K562 (cell line): Measurements from ENCODE around the gene SNTG2. TPM values are rescaled to one million over a fixed set of nuclear protein-coding genes. Genes with fewer than 3 reads are reported as not detected.
A peak's percentile ranks its signal among the peaks of the same experiment; 100 is the strongest.
"Not testable (repeated sequence)": the region's sequence is repeated elsewhere in the genome, so short reads cannot be mapped to it uniquely, and the experiment has no call there.

Experiments used
- ATAC-seq: fragments of 200-7000 bp; cut with Tn5 transposase; 3 replicates; pipeline ENCODE4 v1.9.1; 2020; ENCODE audit warnings: moderate library complexity
- BruUV-seq: library from RNA; stranded (reverse); fragments of 400-500 nt; replicated peaks from 2 replicates; lab custom pipeline; 2021; lab: Mats Ljungman, UMichigan
- CTCF ChIA-PET: fragments of 300-600 bp; formaldehyde crosslinking; extraction: SDS; loops from one replicate; lab custom pipeline; 2021; ENCODE audit warnings: low intra/inter-chr PET ratio; lab: Yijun Ruan, JAX
- POLR2A ChIA-PET: fragments of 300-600, 350-650 bp; sonication (Branson Sonifier 250); formaldehyde crosslinking; extraction: SDS; loops from one replicate; lab custom pipeline; 2021; ENCODE audit warnings: antibody characterized with exemption, inconsistent platforms; lab: Yijun Ruan, JAX
- DNase-seq, 4 experiments: peaks; one replicate each; pipeline versions ENCODE4 v3.0.0 to v3.0.0-alpha.2; 2011 to 2018; ENCODE audit warnings: low spot score in 3 of 4, mixed read lengths in 3 of 4; ENCODE audit errors: extremely low read depth in 1 of 4
- FAIRE-seq: peaks from 2 replicates; lab custom pipeline; 2011; peaks lifted over from hg19 to GRCh38; lab: Jason Lieb, UNC
- H2AFZ ChIP-seq: 2 replicates; pipeline ENCODE4 v1.6.0; 2011; ENCODE audit warnings: low read depth, low read length, control low read depth, inconsistent platforms
- H3K27ac ChIP-seq: fragments of 200-600 bp; 3 replicates; pipeline ENCODE4 v1.8.0; 2011; ENCODE audit warnings: low read depth, mild to moderate bottlenecking, control low read depth, inconsistent platforms, low read length, moderate library complexity, mixed read lengths; ENCODE audit errors: extremely low read depth
- H3K27me3 ChIP-seq, 2 experiments: fragments of 300-600 bp in 1 of 2; 2 replicates in 1 of 2; 3 replicates in 1 of 2; pipeline versions ENCODE4 v1.6.0 to v1.8.0; 2011; ENCODE audit warnings: inconsistent platforms in 2 of 2, low read length in 2 of 2, mild to moderate bottlenecking in 1 of 2, mixed read lengths in 1 of 2, moderate library complexity in 1 of 2; ENCODE audit not compliant: control insufficient read depth in 2 of 2, insufficient read depth in 2 of 2
- H3K36me3 ChIP-seq: fragments of 300-600 bp; 3 replicates; pipeline ENCODE4 v1.8.0; 2011; ENCODE audit warnings: mild to moderate bottlenecking, low read length, inconsistent platforms; ENCODE audit not compliant: control insufficient read depth, insufficient read depth
- H3K4me1 ChIP-seq, 2 experiments: fragments of 200-600 bp in 1 of 2; replicated peaks in 1 of 2; 2 replicates in 1 of 2; 3 replicates in 1 of 2; pipeline versions ENCODE4 v1.5.1 to v1.8.0; 2011; ENCODE audit warnings: inconsistent platforms in 2 of 2, low read length in 2 of 2, mild to moderate bottlenecking in 1 of 2, mixed read lengths in 1 of 2, moderate library complexity in 1 of 2; ENCODE audit not compliant: control insufficient read depth in 2 of 2, insufficient read depth in 2 of 2
- H3K4me2 ChIP-seq: 2 replicates; pipeline ENCODE4 v1.6.1; 2011; ENCODE audit warnings: low read length, control low read depth, inconsistent platforms, mixed read lengths; ENCODE audit not compliant: insufficient read depth
- H3K4me3 ChIP-seq: fragments of 200-600 bp; sonication (generic), shearing (Covaris generic); 2 replicates; pipeline ENCODE4 v1.5.1; 2016; ENCODE audit warnings: control low read depth, inconsistent platforms
- H3K79me2 ChIP-seq: fragments of 200-600 bp; 3 replicates; pipeline ENCODE4 v1.8.0; 2011; ENCODE audit warnings: low read length, inconsistent platforms; ENCODE audit not compliant: control insufficient read depth, insufficient read depth
- H3K9ac ChIP-seq, 2 experiments: 2 replicates each; pipeline versions ENCODE4 v1.6.0 to v1.6.1; 2011; ENCODE audit warnings: low read depth in 2 of 2, low read length in 2 of 2, control low read depth in 1 of 2, inconsistent platforms in 1 of 2, mild to moderate bottlenecking in 1 of 2, mixed read lengths in 1 of 2; ENCODE audit not compliant: insufficient read depth in 1 of 2
- H3K9me1 ChIP-seq: one replicate; pipeline ENCODE4 v1.6.0; 2011; ENCODE audit warnings: inconsistent platforms, mild to moderate bottlenecking, low read length, moderate library complexity; ENCODE audit not compliant: control insufficient read depth, insufficient read depth
- H3K9me3 ChIP-seq: replicated peaks from 2 replicates; pipeline ENCODE4 v1.5.1; 2011; ENCODE audit warnings: low read depth, low read length, inconsistent platforms; ENCODE audit not compliant: control insufficient read depth, insufficient read depth
- H4K20me1 ChIP-seq: replicated peaks from 2 replicates; pipeline ENCODE4 v1.6.1; 2011; ENCODE audit warnings: low read length, inconsistent platforms, mixed read lengths; ENCODE audit not compliant: control insufficient read depth, insufficient read depth
- HDGF ChIP-seq: fragments of 450-650 bp; IDR thresholded peaks from 2 replicates; pipeline ENCODE4 v1.6.1; 2016
- KAT8 ChIP-seq: fragments of 450-650 bp; IDR thresholded peaks from 2 replicates; pipeline ENCODE4 v1.6.1; 2016; ENCODE audit warnings: low read depth, mild to moderate bottlenecking
- MECOM ChIP-seq: fragments of 250-450 bp; sonication (Bioruptor Pico); IDR thresholded peaks from 2 replicates; pipeline ENCODE4 v1.8.0; 2022; ENCODE audit warnings: inconsistent platforms
- PBX2 ChIP-seq, 2 experiments: IDR thresholded peaks in 1 of 2; conservative IDR thresholded peaks in 1 of 2; 2 replicates each; pipeline ENCODE4 v1.6.1; 2016; ENCODE audit warnings: low read depth in 2 of 2, mild to moderate bottlenecking in 1 of 2, missing compliant biosample characterization in 1 of 2, missing genetic modification characterization in 1 of 2, moderate library complexity in 1 of 2
- ZNF146 ChIP-seq: IDR thresholded peaks from one replicate; pipeline ENCODE4 v1.6.1; 2018; ENCODE audit warnings: missing compliant biosample characterization; ENCODE audit not compliant: unreplicated experiment
- ZNF175 ChIP-seq: fragments of 200-800 bp; sonication (Bioruptor generic); IDR thresholded peaks from 2 replicates; pipeline ENCODE4 v1.6.1; 2016; ENCODE audit warnings: low read depth, mild to moderate bottlenecking, missing genetic modification characterization, missing compliant biosample characterization
- WGBS: fragments of 100-300 bp; shearing (Covaris generic); methylation state at CpG from one replicate; pipeline ENCODE4 v1.1.6; 2016; ENCODE audit warnings: low coverage, mixed read lengths; ENCODE audit not compliant: insufficient coverage; ENCODE audit errors: missing lambda C conversion rate; 5-methylcytosine and 5-hydroxymethylcytosine counted together
- in situ Hi-C: fragments of 300-500 bp; cut with MboI; formaldehyde crosslinking; loops from 4 replicates; pipeline ENCODE4 v1.15.0; 2018; ENCODE audit warnings: inconsistent platforms, mixed read lengths
- intact Hi-C: fragments of 100-400 bp; cut with micrococcal nuclease; formaldehyde crosslinking; loops from 2 replicates; pipeline ENCODE4 v1.14.2; 2022
- polyA plus RNA-seq, 8 experiments: library from polyadenylated mRNA; depleted of rRNA in 4 of 8; stranded (reverse) in 5 of 8; unstranded in 3 of 8; fragments of >200 nt; fragmentation: Nextera tagmentation in 2 of 8; fragmentation: Illumina TruSeq in 1 of 8; extraction: Ambion mirVana in 2 of 8; extraction: Trizol in 1 of 8; gene quantifications; 2 replicates each; pipeline versions ENCODE4 v1.2.1 to v1.2.3, GENCODE V29; 2011 to 2014; ENCODE audit warnings: inconsistent platforms in 1 of 8, missing spikeins in 1 of 8
- total RNA-seq, 7 experiments: library from RNA; depleted of rRNA in 6 of 7; stranded (reverse); fragments of >200 nt in 6 of 7; fragmentation: Illumina TruSeq in 2 of 7; extraction: Trizol in 2 of 7; gene quantifications; 2 replicates each; pipeline versions ENCODE4 v1.2.1 to v1.2.3, GENCODE V29; 2011 to 2021; ENCODE audit warnings: low replicate concordance in 1 of 7
- TF ChIP-seq, protein P1 (sequence below): IDR thresholded peaks from 2 replicates; pipeline ENCODE4 v1.6.1; 2014; ENCODE audit warnings: antibody characterized with exemption
- TF ChIP-seq, protein P2 (sequence below), 2 experiments: fragments of 450-650 bp in 1 of 2; IDR thresholded peaks; 2 replicates each; pipeline ENCODE4 v1.6.1; 2011 to 2017; ENCODE audit warnings: low read depth in 2 of 2, antibody characterized with exemption in 1 of 2, borderline replicate concordance in 1 of 2, low read length in 1 of 2, mild to moderate bottlenecking in 1 of 2, mixed read lengths in 1 of 2; ENCODE audit not compliant: control insufficient read depth in 1 of 2

Gene SNTG2
- total and polyA plus RNA-seq, 9 of the 15 experiments (the other 6 are each of a cell fraction or from before 2014, with no cell fraction given): not detected

DNA sequence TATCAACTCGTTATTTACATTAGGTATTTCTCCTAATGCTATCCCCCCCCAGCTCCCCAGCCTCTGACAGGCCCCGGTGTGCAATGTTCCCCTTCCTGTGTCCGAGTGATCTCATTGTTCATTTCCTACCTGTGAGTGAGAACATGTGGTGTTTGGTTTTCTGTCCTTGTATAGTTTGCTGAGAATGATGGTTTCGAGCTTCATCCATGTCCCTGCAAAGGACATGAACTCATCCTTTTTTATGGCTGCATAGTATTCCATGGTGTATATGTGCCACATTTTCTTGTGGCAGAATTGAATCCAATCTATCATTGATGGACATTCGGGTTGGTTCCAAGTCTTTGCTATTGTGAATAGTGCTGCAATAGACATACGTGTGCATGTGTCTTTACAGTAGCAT lies 439.5 kb downstream of the SNTG2 start:
- not testable (repeated sequence) for H3K4me2 ChIP-seq, H2AFZ ChIP-seq, H3K79me2 ChIP-seq
- peak; percentile 63 for TF ChIP-seq ZNF146 (CRISPR knock-in tag)
- TF ChIP-seq, all 486 proteins: peak for 1; not testable (repeated sequence) for 485
- H3K9ac ChIP-seq, H3K27me3 ChIP-seq, CTCF ChIA-PET, H4K20me1 ChIP-seq, DNase-seq, H3K4me3 ChIP-seq, intact Hi-C loops, H3K36me3 ChIP-seq, H3K9me1 ChIP-seq, in situ Hi-C loops, FAIRE-seq, ATAC-seq, H3K27ac ChIP-seq, H3K9me3 ChIP-seq, BruUV-seq, POLR2A ChIA-PET, H3K4me1 ChIP-seq: not testable (repeated sequence)
- 0% methylated on average over 6 of the region's 6 CpGs for WGBS

- Histone ChIP-seq H3K9ac (no peak overlapping the region), H3K36me3 (no peaks in the 10 kb centered on the region), H3K27ac (no peak overlapping the region), H2AFZ (no peak overlapping the region), H3K4me1 (no peaks in the 10 kb centered on the region; a peak in 1 of 5 replicates), H4K20me1 (no peaks in the 10 kb centered on the region), H3K4me2 (no peak overlapping the region), H3K9me3 (no peaks in the 10 kb centered on the region), H3K4me3 (no peak overlapping the region), H3K9me1 (no peaks in the 10 kb centered on the region), H3K79me2 (no peaks in the 10 kb centered on the region), H3K27me3 (no peaks in the 10 kb centered on the region)
- ATAC-seq: no peak
- POLR2A ChIA-PET: no interaction called here
- BruUV-seq: no TSS peak
- intact Hi-C loops (no loop called here), in situ Hi-C loops (no loop called here)
- no peak for DNase-seq
- no peak for FAIRE-seq
- WGBS: 0% methylated on average over 2 of the region's 2 CpGs
- CTCF ChIA-PET: no interaction called here
- TF ChIP-seq KAT8 (no peak), ZNF175 (CRISPR knock-in tag) (no peak), PBX2 (CRISPR knock-in tag; IDR thresholded peaks at IDR 0.05; ENCODE audit: low read depth) (no peak), PBX2 (tag; conservative IDR thresholded peaks at IDR 0.05; ENCODE audit: low read depth) (no peak), MECOM (CRISPR knock-in tag) (no peak), HDGF (no peak)
- TF ChIP-seq, protein P1, sequence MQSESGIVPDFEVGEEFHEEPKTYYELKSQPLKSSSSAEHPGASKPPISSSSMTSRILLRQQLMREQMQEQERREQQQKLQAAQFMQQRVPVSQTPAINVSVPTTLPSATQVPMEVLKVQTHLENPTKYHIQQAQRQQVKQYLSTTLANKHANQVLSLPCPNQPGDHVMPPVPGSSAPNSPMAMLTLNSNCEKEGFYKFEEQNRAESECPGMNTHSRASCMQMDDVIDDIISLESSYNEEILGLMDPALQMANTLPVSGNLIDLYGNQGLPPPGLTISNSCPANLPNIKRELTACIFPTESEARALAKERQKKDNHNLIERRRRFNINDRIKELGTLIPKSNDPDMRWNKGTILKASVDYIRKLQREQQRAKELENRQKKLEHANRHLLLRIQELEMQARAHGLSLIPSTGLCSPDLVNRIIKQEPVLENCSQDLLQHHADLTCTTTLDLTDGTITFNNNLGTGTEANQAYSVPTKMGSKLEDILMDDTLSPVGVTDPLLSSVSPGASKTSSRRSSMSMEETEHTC: no peak
- TF ChIP-seq, protein P2, sequence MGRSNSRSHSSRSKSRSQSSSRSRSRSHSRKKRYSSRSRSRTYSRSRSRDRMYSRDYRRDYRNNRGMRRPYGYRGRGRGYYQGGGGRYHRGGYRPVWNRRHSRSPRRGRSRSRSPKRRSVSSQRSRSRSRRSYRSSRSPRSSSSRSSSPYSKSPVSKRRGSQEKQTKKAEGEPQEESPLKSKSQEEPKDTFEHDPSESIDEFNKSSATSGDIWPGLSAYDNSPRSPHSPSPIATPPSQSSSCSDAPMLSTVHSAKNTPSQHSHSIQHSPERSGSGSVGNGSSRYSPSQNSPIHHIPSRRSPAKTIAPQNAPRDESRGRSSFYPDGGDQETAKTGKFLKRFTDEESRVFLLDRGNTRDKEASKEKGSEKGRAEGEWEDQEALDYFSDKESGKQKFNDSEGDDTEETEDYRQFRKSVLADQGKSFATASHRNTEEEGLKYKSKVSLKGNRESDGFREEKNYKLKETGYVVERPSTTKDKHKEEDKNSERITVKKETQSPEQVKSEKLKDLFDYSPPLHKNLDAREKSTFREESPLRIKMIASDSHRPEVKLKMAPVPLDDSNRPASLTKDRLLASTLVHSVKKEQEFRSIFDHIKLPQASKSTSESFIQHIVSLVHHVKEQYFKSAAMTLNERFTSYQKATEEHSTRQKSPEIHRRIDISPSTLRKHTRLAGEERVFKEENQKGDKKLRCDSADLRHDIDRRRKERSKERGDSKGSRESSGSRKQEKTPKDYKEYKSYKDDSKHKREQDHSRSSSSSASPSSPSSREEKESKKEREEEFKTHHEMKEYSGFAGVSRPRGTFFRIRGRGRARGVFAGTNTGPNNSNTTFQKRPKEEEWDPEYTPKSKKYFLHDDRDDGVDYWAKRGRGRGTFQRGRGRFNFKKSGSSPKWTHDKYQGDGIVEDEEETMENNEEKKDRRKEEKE (IDR thresholded peaks at IDR 0.05; ENCODE audit: borderline replicate concordance in 1 of 2, control insufficient read depth in 1 of 2, low read depth in 2 of 2, low read length in 1 of 2): no peak
These were observed 442.7 kb downstream of the SNTG2 start for GRCh38 chr2:1393321-1393720.
